ENCODE results near the gene NEIL1. TPM values are rescaled to one million over a fixed set of nuclear protein-coding genes. Genes with fewer than 3 reads are reported as not detected.
"Not testable (repeated sequence)": the region's sequence is repeated elsewhere in the genome, so short reads cannot be mapped to it uniquely, and the experiment has no call there.

The NEIL1 gene
- polyA plus RNA-seq, 2 of the 4 experiments (the other 2 are of a cell fraction): 3.2 to 6.8 TPM

GRCh38 chr15:75302318-75302717, 44.5 kb upstream of the NEIL1 start:
- Histone ChIP-seq H3K4me2 (no peak overlapping the region), H3K9me3 (no peaks in the 10 kb centered on the region), H3K4me3 (no peak overlapping the region), H3K4me1 (no peaks in the 10 kb centered on the region), H3K27ac (no peak overlapping the region)
- POLR2A ChIA-PET: no interaction called here
- FAIRE-seq (no peak), ATAC-seq (no peak), DNase-seq (ENCODE audit: low read depth in 1 of 2, low spot score in 1 of 2) (no peak)
- CTCF ChIA-PET: no interaction called here
- TF ChIP-seq POLR2AphosphoS2 (conservative IDR thresholded peaks at IDR 0.05; ENCODE audit: low read length): no peak
- no peak for TF ChIP-seq JUN (IDR thresholded peaks at IDR 0.05)
- no peak for TF ChIP-seq FOXS1 (CRISPR knock-in tag; IDR thresholded peaks at IDR 0.05)
- TF ChIP-seq JUNB (IDR thresholded peaks at IDR 0.05): no peak
- TF ChIP-seq, protein P1, sequence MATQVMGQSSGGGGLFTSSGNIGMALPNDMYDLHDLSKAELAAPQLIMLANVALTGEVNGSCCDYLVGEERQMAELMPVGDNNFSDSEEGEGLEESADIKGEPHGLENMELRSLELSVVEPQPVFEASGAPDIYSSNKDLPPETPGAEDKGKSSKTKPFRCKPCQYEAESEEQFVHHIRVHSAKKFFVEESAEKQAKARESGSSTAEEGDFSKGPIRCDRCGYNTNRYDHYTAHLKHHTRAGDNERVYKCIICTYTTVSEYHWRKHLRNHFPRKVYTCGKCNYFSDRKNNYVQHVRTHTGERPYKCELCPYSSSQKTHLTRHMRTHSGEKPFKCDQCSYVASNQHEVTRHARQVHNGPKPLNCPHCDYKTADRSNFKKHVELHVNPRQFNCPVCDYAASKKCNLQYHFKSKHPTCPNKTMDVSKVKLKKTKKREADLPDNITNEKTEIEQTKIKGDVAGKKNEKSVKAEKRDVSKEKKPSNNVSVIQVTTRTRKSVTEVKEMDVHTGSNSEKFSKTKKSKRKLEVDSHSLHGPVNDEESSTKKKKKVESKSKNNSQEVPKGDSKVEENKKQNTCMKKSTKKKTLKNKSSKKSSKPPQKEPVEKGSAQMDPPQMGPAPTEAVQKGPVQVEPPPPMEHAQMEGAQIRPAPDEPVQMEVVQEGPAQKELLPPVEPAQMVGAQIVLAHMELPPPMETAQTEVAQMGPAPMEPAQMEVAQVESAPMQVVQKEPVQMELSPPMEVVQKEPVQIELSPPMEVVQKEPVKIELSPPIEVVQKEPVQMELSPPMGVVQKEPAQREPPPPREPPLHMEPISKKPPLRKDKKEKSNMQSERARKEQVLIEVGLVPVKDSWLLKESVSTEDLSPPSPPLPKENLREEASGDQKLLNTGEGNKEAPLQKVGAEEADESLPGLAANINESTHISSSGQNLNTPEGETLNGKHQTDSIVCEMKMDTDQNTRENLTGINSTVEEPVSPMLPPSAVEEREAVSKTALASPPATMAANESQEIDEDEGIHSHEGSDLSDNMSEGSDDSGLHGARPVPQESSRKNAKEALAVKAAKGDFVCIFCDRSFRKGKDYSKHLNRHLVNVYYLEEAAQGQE (IDR thresholded peaks at IDR 0.05): no peak
- no peak for TF ChIP-seq POLR2A (IDR thresholded peaks at IDR 0.05; ENCODE audit: low read length)
- TF ChIP-seq ELK1 (IDR thresholded peaks at IDR 0.05; ENCODE audit: low read depth, low read length): no peak
- no peak for TF ChIP-seq USF2 (IDR thresholded peaks at IDR 0.05)
- TF ChIP-seq, protein P2, sequence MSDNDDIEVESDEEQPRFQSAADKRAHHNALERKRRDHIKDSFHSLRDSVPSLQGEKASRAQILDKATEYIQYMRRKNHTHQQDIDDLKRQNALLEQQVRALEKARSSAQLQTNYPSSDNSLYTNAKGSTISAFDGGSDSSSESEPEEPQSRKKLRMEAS (IDR thresholded peaks at IDR 0.05): no peak
- TF ChIP-seq EP300 (IDR thresholded peaks at IDR 0.05): no peak
- TF ChIP-seq ESRRA (IDR thresholded peaks at IDR 0.05; ENCODE audit: borderline replicate concordance, low read length): no peak
- 34% methylated on average over 8 of the region's 9 CpGs for WGBS (ENCODE audit: missing lambda C conversion rate)

DNA sequence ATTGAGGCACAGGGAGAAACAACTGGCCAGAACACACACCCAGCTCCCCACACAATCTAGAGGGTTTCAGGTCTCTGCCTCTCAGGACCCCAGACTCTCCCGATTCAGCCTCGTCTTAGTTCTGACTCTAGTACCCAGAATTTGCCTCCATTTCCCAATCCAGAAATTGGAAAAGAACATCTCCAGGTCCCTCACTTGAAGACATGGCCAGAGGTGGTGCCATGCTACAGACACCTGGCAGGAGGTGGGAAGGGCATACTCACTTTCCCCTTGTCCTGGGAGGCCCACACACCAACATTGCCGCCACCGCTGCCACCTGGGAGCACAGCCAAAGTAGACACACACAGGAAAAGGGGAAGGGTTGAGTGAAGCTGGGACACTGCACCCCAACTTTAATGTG, 44.1 kb upstream of the NEIL1 start:
- POLR2A ChIA-PET; H3K27ac ChIP-seq; H3K4me3 ChIP-seq; ATAC-seq; H3K4me1 ChIP-seq; DNase-seq (ENCODE audit: low read depth in 1 of 2, low spot score in 1 of 2); FAIRE-seq; CTCF ChIA-PET; H3K9me3 ChIP-seq; H3K4me2 ChIP-seq: not testable (repeated sequence)
- WGBS (ENCODE audit: missing lambda C conversion rate): 89% methylated on average over 4 of the region's 4 CpGs

GRCh38 chr15:75306188-75306587, 40.7 kb upstream of the NEIL1 start:
- CTCF ChIA-PET: interaction anchor here (1.3 to 4.1 kb wide), 7 partner anchors 15 to 535 kb away, joined by 3 to 52 read pairs (median 9); partner anchors contain the start of gene RPP25
- no peak for DNase-seq (ENCODE audit: low read depth in 1 of 2, low spot score in 1 of 2)
- 17% methylated on average over 3 of the region's 3 CpGs for WGBS (ENCODE audit: missing lambda C conversion rate)
- TF ChIP-seq CHD4 (IDR thresholded peaks at IDR 0.05; ENCODE audit: borderline replicate concordance) (no peak), PBX3 (IDR thresholded peaks at IDR 0.05) (no peak), NPAS2 (CRISPR knock-in tag; IDR thresholded peaks at IDR 0.05; ENCODE audit: borderline replicate concordance) (no peak), MYC (IDR thresholded peaks at IDR 0.05; ENCODE audit: borderline replicate concordance, low read length) (no peak), ZNF302 (CRISPR knock-in tag; IDR thresholded peaks at IDR 0.05) (no peak), NR3C1 (IDR thresholded peaks at IDR 0.05) (no peak), POLR2A (IDR thresholded peaks at IDR 0.05; ENCODE audit: low read length) (no peak), PHF8 (IDR thresholded peaks at IDR 0.05; ENCODE audit: borderline replicate concordance, low read depth) (no peak), FOSB (CRISPR knock-in tag; IDR thresholded peaks at IDR 0.05) (no peak), HES2 (IDR thresholded peaks at IDR 0.05) (no peak), JUNB (IDR thresholded peaks at IDR 0.05) (no peak), ATOH8 (CRISPR knock-in tag; IDR thresholded peaks at IDR 0.05; ENCODE audit: low read depth) (no peak), MAFK (IDR thresholded peaks at IDR 0.05; ENCODE audit: partially characterized antibody) (no peak)
- TF ChIP-seq, protein P1 (IDR thresholded peaks at IDR 0.05): no peak

More at GRCh38 chr15:75306188-75306587, 40.7 kb upstream of the NEIL1 start:
- Histone ChIP-seq H3K4me3 (no peak overlapping the region), H3K4me1 (peaks cover 6% of the 10 kb centered on the region; the same call in 2 of the 3 replicates), H3K4me2 (no peak overlapping the region), H3K27ac (no peak overlapping the region), H3K9me3 (no peaks in the 10 kb centered on the region)
- ATAC-seq (no peak), FAIRE-seq (no peak)
- POLR2A ChIA-PET: no interaction called here

Data from A549 (cell line).